ENCODE measurements around the gene GNAO1.

The GNAO1 gene

GRCh38 chr16:56329887-56330286 is 138.6 kb downstream of the GNAO1 start:
- Histone ChIP-seq H3K4me3 (ENCODE audit: low read depth in 1 of 2, low read length in 2 of 2) (no peak overlapping the region), H3K27ac (ENCODE audit: low read length) (no peak overlapping the region), H3K4me1 (ENCODE audit: control insufficient read depth in 1 of 2, insufficient read depth in 2 of 2, low read length in 2 of 2) (peaks cover 0 to 3% of the 10 kb centered on the region in 2 donors), H3K9me3 (ENCODE audit: control insufficient read depth in 1 of 2, low read length in 2 of 2) (no peaks in the 10 kb centered on the region), H3K27me3 (ENCODE audit: low read depth, low read length) (no peaks in the 10 kb centered on the region), H3K36me3 (ENCODE audit: control insufficient read depth in 1 of 2, insufficient read depth in 2 of 2, low read length in 2 of 2) (peaks cover 0 to 4% of the 10 kb centered on the region in 2 donors)

- no peak overlapping the region for H3K27ac ChIP-seq (ENCODE audit: low read length)
Observed at GRCh38 chr16:56330476-56330875, 139.2 kb downstream of the GNAO1 start.

DNA sequence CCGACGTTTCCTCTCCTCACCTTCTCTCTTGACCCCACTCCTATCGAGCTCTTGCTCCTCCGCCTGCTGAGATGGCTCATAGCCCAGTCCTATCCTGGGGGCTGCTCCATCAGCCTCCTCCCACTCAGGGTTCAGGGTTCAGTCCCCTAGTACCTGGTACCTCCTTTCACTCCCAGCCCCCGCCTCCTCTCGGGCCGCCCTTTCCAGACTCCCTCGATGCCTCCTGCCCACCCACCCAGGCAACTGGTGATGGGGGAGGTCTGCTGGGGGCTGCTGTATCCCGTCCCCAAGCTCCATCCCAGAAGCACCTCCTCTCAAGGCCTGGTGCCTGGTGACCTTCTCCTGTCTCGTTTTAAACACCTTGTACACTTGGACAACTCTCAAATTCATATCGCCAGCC is 140.1 kb downstream of the GNAO1 start:
- H3K27ac ChIP-seq (ENCODE audit: low read length), result no peak overlapping the region
- H3K4me1 ChIP-seq (ENCODE audit: control insufficient read depth in 1 of 2, insufficient read depth in 2 of 2, low read length in 2 of 2), result peaks cover 0 to 3% of the 10 kb centered on the region in 2 donors
- no peaks in the 10 kb centered on the region for H3K9me3 ChIP-seq (ENCODE audit: control insufficient read depth in 1 of 2, low read length in 2 of 2)
- H3K27me3 ChIP-seq (ENCODE audit: low read depth, low read length), result no peaks in the 10 kb centered on the region
- no peak overlapping the region for H3K4me3 ChIP-seq (ENCODE audit: low read depth in 1 of 2, low read length in 2 of 2)
- peaks cover 0 to 4% of the 10 kb centered on the region in 2 donors for H3K36me3 ChIP-seq (ENCODE audit: control insufficient read depth in 1 of 2, insufficient read depth in 2 of 2, low read length in 2 of 2)

More at GRCh38 chr16:56330476-56330875, 139.2 kb downstream of the GNAO1 start:
- Histone ChIP-seq H3K4me1 (ENCODE audit: control insufficient read depth in 1 of 2, insufficient read depth in 2 of 2, low read length in 2 of 2) (peaks cover 0 to 3% of the 10 kb centered on the region in 2 donors), H3K36me3 (ENCODE audit: control insufficient read depth in 1 of 2, insufficient read depth in 2 of 2, low read length in 2 of 2) (peaks cover 0 to 4% of the 10 kb centered on the region in 2 donors), H3K27me3 (ENCODE audit: low read depth, low read length) (no peaks in the 10 kb centered on the region), H3K9me3 (ENCODE audit: control insufficient read depth in 1 of 2, low read length in 2 of 2) (no peaks in the 10 kb centered on the region), H3K4me3 (ENCODE audit: low read depth in 1 of 2, low read length in 2 of 2) (no peak overlapping the region)

DNA sequence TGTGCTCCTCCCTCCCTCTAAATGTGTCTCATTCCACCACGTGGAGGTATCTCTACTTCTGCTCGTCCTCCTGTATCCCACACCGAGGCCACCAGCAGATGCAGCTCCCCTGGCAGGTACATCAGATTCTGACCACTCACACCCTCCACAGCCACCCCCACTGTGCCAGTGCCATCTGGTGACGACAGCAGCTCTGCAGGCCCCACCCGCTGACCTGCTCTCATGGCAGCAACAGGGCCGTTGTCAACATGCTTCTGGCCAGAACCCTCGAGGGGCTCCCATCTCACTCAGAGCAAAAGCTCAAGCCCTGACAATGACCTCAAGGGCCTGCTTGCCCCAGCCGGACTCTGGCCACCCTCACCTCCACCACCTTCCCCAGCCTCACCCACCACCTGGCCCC is 140.6 kb downstream of the GNAO1 start:
- H3K36me3 ChIP-seq (ENCODE audit: control insufficient read depth in 1 of 2, insufficient read depth in 2 of 2, low read length in 2 of 2), result peaks cover 0 to 4% of the 10 kb centered on the region in 2 donors
- H3K27ac ChIP-seq (ENCODE audit: low read length), result no peak overlapping the region
- no peak overlapping the region for H3K4me3 ChIP-seq (ENCODE audit: low read depth in 1 of 2, low read length in 2 of 2)
- no peaks in the 10 kb centered on the region for H3K27me3 ChIP-seq (ENCODE audit: low read depth, low read length)
- H3K9me3 ChIP-seq (ENCODE audit: control insufficient read depth in 1 of 2, low read length in 2 of 2), result no peaks in the 10 kb centered on the region
- H3K4me1 ChIP-seq (ENCODE audit: control insufficient read depth in 1 of 2, insufficient read depth in 2 of 2, low read length in 2 of 2), result peaks cover 0 to 3% of the 10 kb centered on the region in 2 donors

DNA sequence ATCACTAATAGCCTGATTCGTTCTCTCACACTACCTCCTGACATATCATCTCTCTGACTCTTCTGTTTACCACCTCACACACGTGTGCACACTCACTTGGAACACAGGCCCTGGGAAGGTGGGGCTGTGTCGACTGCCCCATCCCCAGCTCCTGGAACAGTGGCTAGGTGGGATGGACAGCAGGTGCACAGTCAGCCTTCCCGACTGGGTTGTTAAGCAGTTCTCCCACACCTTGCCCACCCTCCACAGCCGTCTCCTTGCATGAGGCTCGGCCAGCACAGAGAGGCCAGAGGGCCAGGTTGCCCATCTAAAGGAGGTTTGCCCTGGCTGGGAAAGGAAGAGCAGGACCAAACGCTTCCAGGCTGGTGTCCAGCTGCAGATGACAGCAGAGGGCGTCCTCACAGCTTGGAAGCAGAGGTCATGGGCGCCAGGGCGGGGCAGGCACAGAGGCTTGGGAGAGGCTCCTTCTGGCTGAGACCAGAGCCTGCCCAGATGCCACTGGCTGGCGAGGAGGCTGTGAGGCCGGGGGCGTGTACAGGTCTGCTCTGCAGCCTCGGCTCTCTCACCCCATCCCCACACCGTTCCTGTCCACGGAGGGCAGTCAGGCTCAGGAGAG is 141.3 kb downstream of the GNAO1 start:
- Histone ChIP-seq H3K4me3 (ENCODE audit: low read depth in 1 of 2, low read length in 2 of 2) (no peak overlapping the region), H3K27ac (ENCODE audit: low read length) (no peak overlapping the region), H3K36me3 (ENCODE audit: control insufficient read depth in 1 of 2, insufficient read depth in 2 of 2, low read length in 2 of 2) (peaks cover 0 to 4% of the 10 kb centered on the region in 2 donors), H3K9me3 (ENCODE audit: control insufficient read depth in 1 of 2, low read length in 2 of 2) (no peaks in the 10 kb centered on the region), H3K4me1 (ENCODE audit: control insufficient read depth in 1 of 2, insufficient read depth in 2 of 2, low read length in 2 of 2) (peaks cover 0 to 3% of the 10 kb centered on the region in 2 donors), H3K27me3 (ENCODE audit: low read depth, low read length) (no peaks in the 10 kb centered on the region)

- Histone ChIP-seq H3K9me3 (ENCODE audit: control insufficient read depth in 1 of 2, low read length in 2 of 2) (no peaks in the 10 kb centered on the region), H3K27me3 (ENCODE audit: low read depth, low read length) (no peaks in the 10 kb centered on the region), H3K4me1 (ENCODE audit: control insufficient read depth in 1 of 2, insufficient read depth in 2 of 2, low read length in 2 of 2) (peaks cover 0 to 3% of the 10 kb centered on the region in 2 donors), H3K27ac (ENCODE audit: low read length) (no peak overlapping the region), H3K4me3 (ENCODE audit: low read depth in 1 of 2, low read length in 2 of 2) (no peak overlapping the region), H3K36me3 (ENCODE audit: control insufficient read depth in 1 of 2, insufficient read depth in 2 of 2, low read length in 2 of 2) (peaks cover 0 to 8% of the 10 kb centered on the region in 2 donors)
Observed at GRCh38 chr16:56334761-56335160, 143.5 kb downstream of the GNAO1 start.

- H3K27ac ChIP-seq (ENCODE audit: low read length), result no peak overlapping the region
Observed at GRCh38 chr16:56336071-56336688, 144.9 kb downstream of the GNAO1 start.

DNA sequence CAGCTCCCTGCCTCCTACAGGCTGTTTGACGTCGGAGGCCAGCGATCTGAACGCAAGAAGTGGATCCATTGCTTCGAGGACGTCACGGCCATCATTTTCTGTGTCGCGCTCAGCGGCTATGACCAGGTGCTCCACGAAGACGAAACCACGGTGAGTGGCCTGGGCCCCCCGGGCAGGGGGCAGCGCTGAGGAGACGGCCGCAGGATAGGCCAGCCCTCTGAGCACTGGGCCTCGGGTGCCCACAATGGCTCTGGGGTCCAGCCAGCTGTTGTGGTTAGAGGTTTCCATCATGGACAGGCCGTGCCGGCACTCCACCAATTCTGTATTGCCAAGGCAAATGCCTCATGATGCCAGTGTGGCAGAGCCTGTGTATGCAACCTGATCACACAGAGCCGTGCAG is 145.4 kb downstream of the GNAO1 start:
- Histone ChIP-seq H3K4me3 (ENCODE audit: low read depth in 1 of 2, low read length in 2 of 2) (no peak overlapping the region), H3K27me3 (ENCODE audit: low read depth, low read length) (no peaks in the 10 kb centered on the region), H3K36me3 (ENCODE audit: control insufficient read depth in 1 of 2, insufficient read depth in 2 of 2, low read length in 2 of 2) (peaks cover 0 to 13% of the 10 kb centered on the region in 2 donors), H3K4me1 (ENCODE audit: control insufficient read depth in 1 of 2, insufficient read depth in 2 of 2, low read length in 2 of 2) (no peaks in the 10 kb centered on the region), H3K9me3 (ENCODE audit: control insufficient read depth in 1 of 2, low read length in 2 of 2) (no peaks in the 10 kb centered on the region), H3K27ac (ENCODE audit: low read length) (no peak overlapping the region)

More at GRCh38 chr16:56336071-56336688, 144.9 kb downstream of the GNAO1 start:
- H3K36me3 ChIP-seq (ENCODE audit: control insufficient read depth in 1 of 2, insufficient read depth in 2 of 2, low read length in 2 of 2), result peaks cover 0 to 8% of the 10 kb centered on the region in 2 donors
- H3K4me1 ChIP-seq (ENCODE audit: control insufficient read depth in 1 of 2, insufficient read depth in 2 of 2, low read length in 2 of 2), result no peaks in the 10 kb centered on the region
- no peaks in the 10 kb centered on the region for H3K27me3 ChIP-seq (ENCODE audit: low read depth, low read length)
- no peak overlapping the region for H3K4me3 ChIP-seq (ENCODE audit: low read depth in 1 of 2, low read length in 2 of 2)
- no peaks in the 10 kb centered on the region for H3K9me3 ChIP-seq (ENCODE audit: control insufficient read depth in 1 of 2, low read length in 2 of 2)

GRCh38 chr16:56337131-56337857 is 146.0 kb downstream of the GNAO1 start:
- Histone ChIP-seq H3K9me3 (ENCODE audit: control insufficient read depth in 1 of 2, low read length in 2 of 2) (no peaks in the 10 kb centered on the region), H3K4me3 (ENCODE audit: low read depth in 1 of 2, low read length in 2 of 2) (no peak overlapping the region), H3K27me3 (ENCODE audit: low read depth, low read length) (no peaks in the 10 kb centered on the region), H3K4me1 (ENCODE audit: control insufficient read depth in 1 of 2, insufficient read depth in 2 of 2, low read length in 2 of 2) (no peaks in the 10 kb centered on the region), H3K27ac (ENCODE audit: low read length) (no peak overlapping the region), H3K36me3 (ENCODE audit: control insufficient read depth in 1 of 2, insufficient read depth in 2 of 2, low read length in 2 of 2) (peaks cover 0 to 17% of the 10 kb centered on the region in 2 donors)

- H3K9me3 ChIP-seq (ENCODE audit: control insufficient read depth in 1 of 2, low read length in 2 of 2), result no peaks in the 10 kb centered on the region
- H3K4me3 ChIP-seq (ENCODE audit: low read depth in 1 of 2, low read length in 2 of 2), result no peak overlapping the region
- peaks cover 0 to 22% of the 10 kb centered on the region in 2 donors for H3K36me3 ChIP-seq (ENCODE audit: control insufficient read depth in 1 of 2, insufficient read depth in 2 of 2, low read length in 2 of 2)
- no peak overlapping the region for H3K27ac ChIP-seq (ENCODE audit: low read length)
- no peaks in the 10 kb centered on the region for H3K4me1 ChIP-seq (ENCODE audit: control insufficient read depth in 1 of 2, insufficient read depth in 2 of 2, low read length in 2 of 2)
- H3K27me3 ChIP-seq (ENCODE audit: low read depth, low read length), result no peaks in the 10 kb centered on the region
Observed at GRCh38 chr16:56337858-56338325, 146.6 kb downstream of the GNAO1 start.

DNA sequence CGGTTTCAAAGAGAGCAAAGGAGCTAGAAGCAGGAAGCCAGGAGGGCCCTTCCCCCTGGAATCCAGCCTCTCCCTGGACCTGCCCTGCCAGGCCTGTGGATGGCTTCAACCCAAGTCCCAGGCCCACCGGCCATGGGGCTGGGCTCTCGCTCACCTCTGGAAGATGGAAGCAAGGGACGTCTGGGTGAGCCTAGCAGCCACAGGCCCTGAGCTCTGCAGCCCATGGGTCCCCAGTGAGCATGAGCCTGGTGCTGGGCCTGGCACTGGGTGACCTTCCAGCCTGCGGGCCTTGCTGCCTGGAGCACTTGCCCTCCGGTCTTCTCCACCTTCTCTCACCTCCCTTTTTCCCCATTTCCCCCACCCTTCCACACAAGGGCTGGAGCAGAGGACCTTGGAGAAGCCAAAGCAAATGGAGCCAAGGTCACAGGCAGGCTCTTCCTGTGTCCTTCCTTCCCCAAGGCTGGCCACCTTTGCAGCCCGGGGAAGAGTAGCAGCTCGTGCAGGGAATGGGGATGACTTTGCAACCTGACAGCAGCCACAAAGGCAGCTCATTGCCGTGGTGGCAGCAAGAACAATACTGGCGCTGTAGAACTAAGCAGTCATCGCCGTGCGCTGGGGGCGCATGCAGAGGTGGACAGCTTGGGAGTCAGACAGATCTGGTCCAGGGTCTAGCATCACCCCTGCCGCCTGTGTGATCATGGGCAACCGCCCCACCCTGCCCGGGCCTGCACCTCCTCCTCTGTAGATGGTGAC is 147.5 kb downstream of the GNAO1 start:
- no peak overlapping the region for H3K4me3 ChIP-seq (ENCODE audit: low read depth in 1 of 2, low read length in 2 of 2)
- H3K27me3 ChIP-seq (ENCODE audit: low read depth, low read length), result no peaks in the 10 kb centered on the region
- H3K36me3 ChIP-seq (ENCODE audit: control insufficient read depth in 1 of 2, insufficient read depth in 2 of 2, low read length in 2 of 2), result peaks cover 0 to 26% of the 10 kb centered on the region in 2 donors
- no peaks in the 10 kb centered on the region for H3K4me1 ChIP-seq (ENCODE audit: control insufficient read depth in 1 of 2, insufficient read depth in 2 of 2, low read length in 2 of 2)
- H3K9me3 ChIP-seq (ENCODE audit: control insufficient read depth in 1 of 2, low read length in 2 of 2), result no peaks in the 10 kb centered on the region
- no peak overlapping the region for H3K27ac ChIP-seq (ENCODE audit: low read length)
